Measurements from ENCODE around the gene ENTPD2. TPM values are rescaled to one million over a fixed set of nuclear protein-coding genes. Genes with fewer than 3 reads are reported as not detected.

Gene ENTPD2
- total RNA-seq, 2 donors from 2014 or later: 9.8 to 10.9 TPM

GRCh38 chr9:137009217-137009616, 44.6 kb downstream of the ENTPD2 start:
- WGBS: 100% methylated on average over 2 of the region's 18 CpGs
- no peak for DNase-seq (ENCODE audit: low spot score)
- Histone ChIP-seq H3K36me3 (no peaks in the 10 kb centered on the region), H3K4me1 (replicated peaks) (no peaks in the 10 kb centered on the region), H3K27ac (no peak overlapping the region), H3K4me3 (no peak overlapping the region), H3K9me3 (no peaks in the 10 kb centered on the region), H3K27me3 (replicated peaks; ENCODE audit: insufficient read depth) (no peaks in the 10 kb centered on the region)
- intact Hi-C loops (cut with DNase I): no loop called here
- TF ChIP-seq, protein P1, sequence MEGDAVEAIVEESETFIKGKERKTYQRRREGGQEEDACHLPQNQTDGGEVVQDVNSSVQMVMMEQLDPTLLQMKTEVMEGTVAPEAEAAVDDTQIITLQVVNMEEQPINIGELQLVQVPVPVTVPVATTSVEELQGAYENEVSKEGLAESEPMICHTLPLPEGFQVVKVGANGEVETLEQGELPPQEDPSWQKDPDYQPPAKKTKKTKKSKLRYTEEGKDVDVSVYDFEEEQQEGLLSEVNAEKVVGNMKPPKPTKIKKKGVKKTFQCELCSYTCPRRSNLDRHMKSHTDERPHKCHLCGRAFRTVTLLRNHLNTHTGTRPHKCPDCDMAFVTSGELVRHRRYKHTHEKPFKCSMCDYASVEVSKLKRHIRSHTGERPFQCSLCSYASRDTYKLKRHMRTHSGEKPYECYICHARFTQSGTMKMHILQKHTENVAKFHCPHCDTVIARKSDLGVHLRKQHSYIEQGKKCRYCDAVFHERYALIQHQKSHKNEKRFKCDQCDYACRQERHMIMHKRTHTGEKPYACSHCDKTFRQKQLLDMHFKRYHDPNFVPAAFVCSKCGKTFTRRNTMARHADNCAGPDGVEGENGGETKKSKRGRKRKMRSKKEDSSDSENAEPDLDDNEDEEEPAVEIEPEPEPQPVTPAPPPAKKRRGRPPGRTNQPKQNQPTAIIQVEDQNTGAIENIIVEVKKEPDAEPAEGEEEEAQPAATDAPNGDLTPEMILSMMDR (IDR thresholded peaks at IDR 0.05): no peak
- no peak for TF ChIP-seq POLR2A (IDR thresholded peaks at IDR 0.05)
- TF ChIP-seq POLR2AphosphoS5 (IDR thresholded peaks at IDR 0.05): no peak

DNA sequence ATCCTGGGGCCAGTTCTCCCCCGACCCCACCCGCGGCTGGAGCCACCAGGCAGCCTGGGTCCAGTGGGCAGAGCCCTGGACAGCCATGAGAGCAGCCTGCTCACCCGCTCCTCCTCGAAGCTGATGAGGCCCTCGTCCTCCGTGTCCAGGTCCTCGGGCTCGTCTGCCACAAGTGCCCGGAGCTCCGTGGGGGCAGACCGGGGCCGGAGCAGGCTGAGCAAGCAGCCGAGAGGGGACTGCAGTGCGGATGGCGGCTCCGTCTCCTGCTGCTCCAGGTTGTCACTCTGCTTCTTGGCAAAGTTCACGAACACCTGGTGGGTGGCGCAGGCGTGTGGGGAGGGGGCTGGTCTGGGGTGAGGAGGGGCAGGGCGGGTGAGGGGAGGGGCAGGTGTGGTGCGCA, 45.5 kb downstream of the ENTPD2 start:
- TF ChIP-seq, protein P1 (IDR thresholded peaks at IDR 0.05): no peak
- TF ChIP-seq POLR2AphosphoS5 (IDR thresholded peaks at IDR 0.05): no peak
- no peak for TF ChIP-seq POLR2A (IDR thresholded peaks at IDR 0.05)
- Histone ChIP-seq H3K27ac (no peak overlapping the region), H3K4me3 (no peak overlapping the region), H3K27me3 (replicated peaks; ENCODE audit: insufficient read depth) (no peaks in the 10 kb centered on the region), H3K36me3 (no peaks in the 10 kb centered on the region), H3K9me3 (no peaks in the 10 kb centered on the region), H3K4me1 (replicated peaks) (no peaks in the 10 kb centered on the region)
- no peak for DNase-seq (ENCODE audit: low spot score)
- intact Hi-C loops (cut with DNase I): no loop called here
- WGBS: 72% methylated on average over 14 of the region's 22 CpGs

GRCh38 chr9:137007816-137008270, 46.0 kb downstream of the ENTPD2 start:
- intact Hi-C loops (cut with DNase I): no loop called here
- DNase-seq (ENCODE audit: low spot score): no peak
- Histone ChIP-seq H3K27me3 (replicated peaks; ENCODE audit: insufficient read depth) (no peaks in the 10 kb centered on the region), H3K36me3 (no peaks in the 10 kb centered on the region), H3K4me3 (no peak overlapping the region), H3K9me3 (no peaks in the 10 kb centered on the region), H3K27ac (no peak overlapping the region), H3K4me1 (replicated peaks) (no peaks in the 10 kb centered on the region)
- 92% methylated on average over 9 of the region's 13 CpGs for WGBS
- TF ChIP-seq, protein P1 (IDR thresholded peaks at IDR 0.05): no peak
- TF ChIP-seq POLR2A (IDR thresholded peaks at IDR 0.05): no peak
- no peak for TF ChIP-seq POLR2AphosphoS5 (IDR thresholded peaks at IDR 0.05)

DNA sequence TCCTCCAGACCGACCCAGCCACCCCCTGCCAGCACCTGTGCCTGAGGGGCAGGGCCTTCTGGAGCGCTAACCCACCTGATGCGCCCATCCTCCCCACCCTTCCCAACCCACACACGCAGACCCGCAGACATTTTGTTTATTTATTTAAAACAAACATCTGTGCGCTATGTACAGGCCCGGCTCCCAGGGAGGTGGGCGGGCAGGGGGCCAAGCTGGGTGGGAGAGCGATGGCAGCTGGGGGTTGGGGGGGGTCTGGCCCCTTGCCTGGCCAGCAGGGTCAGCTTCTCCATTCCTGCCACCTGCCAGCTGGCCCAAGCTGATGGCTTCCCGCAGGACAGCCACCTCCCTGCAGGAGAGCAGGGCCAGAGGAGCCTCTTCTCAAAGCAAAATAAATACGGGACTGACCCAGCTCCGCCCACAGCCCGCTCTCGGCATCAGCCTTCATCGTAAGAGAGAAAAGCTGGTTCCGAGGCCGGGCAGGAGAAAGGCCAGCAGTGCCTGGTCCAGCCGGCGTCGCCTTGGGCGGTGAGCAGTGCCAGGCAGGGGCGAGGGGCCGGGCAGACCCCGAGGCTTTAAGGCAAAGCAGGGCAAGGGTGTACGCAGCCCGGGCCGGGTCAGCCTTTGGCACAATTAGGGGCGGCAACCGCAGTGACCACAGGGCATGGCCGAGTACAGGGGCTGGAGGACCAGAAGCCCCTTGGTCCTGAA, 46.6 kb downstream of the ENTPD2 start:
- 51% methylated on average over 30 of the region's 30 CpGs for WGBS
- Histone ChIP-seq H3K4me3 (no peak overlapping the region), H3K4me1 (replicated peaks) (no peaks in the 10 kb centered on the region), H3K27ac (no peak overlapping the region), H3K9me3 (no peaks in the 10 kb centered on the region), H3K27me3 (replicated peaks; ENCODE audit: insufficient read depth) (no peaks in the 10 kb centered on the region), H3K36me3 (no peaks in the 10 kb centered on the region)
- DNase-seq (ENCODE audit: low spot score): no peak
- intact Hi-C loops (cut with DNase I): no loop called here
- no peak for TF ChIP-seq POLR2AphosphoS5 (IDR thresholded peaks at IDR 0.05)
- TF ChIP-seq POLR2A (IDR thresholded peaks at IDR 0.05): no peak
- TF ChIP-seq, protein P1 (IDR thresholded peaks at IDR 0.05): no peak
